Stimulated activated CD4-positive, alpha-beta T cell treated with anti-CD3 and anti-CD28 coated beads, Interleukin-4, amount 100 ng/mL, for 4 hours (primary cell): Measurements from ENCODE around the gene ST8SIA4.

ENCODE experiments used
- DNase-seq, 2 experiments: peaks; one replicate each; pipeline ENCODE4 v3.0.0-alpha.2; 2020

Gene ST8SIA4

GRCh38 chr5:100779669-100780375 lies 123.3 kb downstream of the ST8SIA4 start:
- no peak for DNase-seq

GRCh38 chr5:100777680-100778300 lies 125.3 kb downstream of the ST8SIA4 start:
- DNase-seq, result no peak

- DNase-seq, result no peak
Observed at GRCh38 chr5:100775533-100775855, 127.6 kb downstream of the ST8SIA4 start.

- DNase-seq, result no peak
Observed at GRCh38 chr5:100772548-100772947, 130.5 kb downstream of the ST8SIA4 start.

- DNase-seq, result no peak
Observed at GRCh38 chr5:100772006-100772405, 131.1 kb downstream of the ST8SIA4 start.

- no peak for DNase-seq
Observed at GRCh38 chr5:100771181-100771580, 131.9 kb downstream of the ST8SIA4 start.

- no peak for DNase-seq
Observed at GRCh38 chr5:100768221-100768620, 134.9 kb downstream of the ST8SIA4 start.

GRCh38 chr5:100762995-100763394 lies 140.1 kb downstream of the ST8SIA4 start:
- DNase-seq, result no peak

GRCh38 chr5:100762108-100762507 lies 141.0 kb downstream of the ST8SIA4 start:
- DNase-seq, result no peak

GRCh38 chr5:100761192-100761591 lies 141.9 kb downstream of the ST8SIA4 start:
- DNase-seq, result no peak

GRCh38 chr5:100760688-100761087 lies 142.4 kb downstream of the ST8SIA4 start:
- DNase-seq, result no peak

GRCh38 chr5:100758780-100759179 lies 144.3 kb downstream of the ST8SIA4 start:
- no peak for DNase-seq

GRCh38 chr5:100758306-100758705 lies 144.8 kb downstream of the ST8SIA4 start:
- no peak for DNase-seq

- no peak for DNase-seq
Observed at GRCh38 chr5:100757618-100758017, 145.5 kb downstream of the ST8SIA4 start.
